IPS-NIHi7 (cell line): ENCODE results near the gene DKKL1.

Experiments used
- DNase-seq: peaks from one replicate; pipeline ENCODE4 v3.0.0; 2012; ENCODE audit warnings: mixed read lengths; ENCODE audit errors: extremely low spot score

DKKL1 gene

GRCh38 chr19:49422407-49423070 is 58.9 kb downstream of the DKKL1 start:
- no peak for DNase-seq

- no peak for DNase-seq
Observed at GRCh38 chr19:49423071-49423984, 59.7 kb downstream of the DKKL1 start, which contains the start of gene PTH2. Gene PTH2, minus strand, starts transcription at chr19:49423441. Its CDS starts 102 bp downstream, at chr19:49423339.

- no peak for DNase-seq
Observed at GRCh38 chr19:49423985-49424303, 60.3 kb downstream of the DKKL1 start.
